WTC11 (cell line): ENCODE results near the gene HAO2. TPM values are rescaled to one million over a fixed set of nuclear protein-coding genes. Genes with fewer than 3 reads are reported as not detected.

Source experiments
- ATAC-seq: fragments of 200-7000 bp; cut with Tn5 transposase; 2 replicates; pipeline ENCODE4 v1.10.0; 2021; ENCODE audit warnings: mild to moderate bottlenecking, moderate library complexity
- CTCF ChIA-PET: fragments of 300-600 bp; sonication (Branson Sonifier 250); formaldehyde crosslinking; loops from one replicate; lab custom pipeline; 2021; ENCODE audit warnings: antibody characterized with exemption; lab: Charles Lee
- POLR2A ChIA-PET: fragments of 350-600 bp; sonication (Branson Sonifier 250); formaldehyde crosslinking; loops from one replicate; lab custom pipeline; 2021; ENCODE audit warnings: antibody characterized with exemption; lab: Charles Lee
- DNase-seq: peaks from one replicate; pipeline ENCODE4 v3.0.0; 2021; ENCODE audit warnings: low spot score
- H3K27ac Mint-ChIP-seq: 2 replicates; pipeline ENCODE4 v1.8.0; 2021; ENCODE audit warnings: mixed read lengths
- H3K27me3 Mint-ChIP-seq: 2 replicates; pipeline ENCODE4 v1.8.0; 2021; ENCODE audit warnings: low read depth, mild to moderate bottlenecking, moderate library complexity, mixed read lengths
- H3K36me3 Mint-ChIP-seq: 2 replicates; pipeline ENCODE4 v1.8.0; 2021; ENCODE audit warnings: mixed read lengths
- H3K4me1 Mint-ChIP-seq: 2 replicates; pipeline ENCODE4 v1.8.0; 2022; ENCODE audit warnings: mixed read lengths
- H3K4me3 Mint-ChIP-seq: 2 replicates; pipeline ENCODE4 v1.8.0; 2021; ENCODE audit warnings: mild to moderate bottlenecking, moderate library complexity, mixed read lengths
- H3K9me3 Mint-ChIP-seq: 2 replicates; pipeline ENCODE4 v1.8.0; 2021; ENCODE audit warnings: mixed read lengths
- NFE2L1 ChIP-seq: sonication (generic); formaldehyde crosslinking; IDR thresholded peaks from 2 replicates; pipeline ENCODE4 v1.8.1; 2023; ENCODE audit warnings: missing genetic modification reagents
- NR1H2 ChIP-seq: sonication (generic); formaldehyde crosslinking; IDR thresholded peaks from 2 replicates; pipeline ENCODE4 v1.9.0; 2021; ENCODE audit warnings: mild to moderate bottlenecking, moderate library complexity, missing genetic modification reagents
- NR3C1 ChIP-seq: sonication (generic); formaldehyde crosslinking; conservative IDR thresholded peaks from 2 replicates; pipeline ENCODE4 v1.8.1; 2023; ENCODE audit warnings: low read depth, mild to moderate bottlenecking, missing genetic modification reagents
- SMAD3 ChIP-seq: sonication (generic); formaldehyde crosslinking; IDR thresholded peaks from 2 replicates; pipeline ENCODE4 v1.8.0; 2022; ENCODE audit warnings: missing genetic modification reagents, mild to moderate bottlenecking, borderline replicate concordance
- SP1 ChIP-seq: sonication (generic); formaldehyde crosslinking; conservative IDR thresholded peaks from 2 replicates; pipeline ENCODE4 v1.8.1; 2022; ENCODE audit warnings: missing genetic modification reagents
- TEAD1 ChIP-seq: sonication (generic); formaldehyde crosslinking; IDR thresholded peaks from 2 replicates; pipeline ENCODE4 v1.8.0; 2022; ENCODE audit warnings: mild to moderate bottlenecking, missing genetic modification reagents
- ZBTB21 ChIP-seq: sonication (generic); formaldehyde crosslinking; IDR thresholded peaks from 2 replicates; pipeline ENCODE4 v1.8.1; 2023; ENCODE audit warnings: mild to moderate bottlenecking, missing genetic modification reagents, borderline replicate concordance
- ZNF219 ChIP-seq: sonication (generic); formaldehyde crosslinking; IDR thresholded peaks from 2 replicates; pipeline ENCODE4 v1.8.0; 2023; ENCODE audit warnings: missing genetic modification reagents, mild to moderate bottlenecking, borderline replicate concordance
- ZNF263 ChIP-seq: sonication (generic); formaldehyde crosslinking; IDR thresholded peaks from 2 replicates; pipeline ENCODE4 v1.8.1; 2022; ENCODE audit warnings: low read depth, mild to moderate bottlenecking, moderate library complexity, missing genetic modification reagents
- ZNF423 ChIP-seq: fragments of 250-450 bp; sonication (Bioruptor Pico); IDR thresholded peaks from 2 replicates; pipeline ENCODE4 v2.1.2; 2022; ENCODE audit warnings: mild to moderate bottlenecking, moderate library complexity
- ZNF671 ChIP-seq: fragments of 250-450 bp; sonication (Bioruptor Pico); IDR thresholded peaks from 2 replicates; pipeline ENCODE4 v1.8.0; 2021; ENCODE audit warnings: mild to moderate bottlenecking
- total RNA-seq: library from RNA; stranded (reverse); gene quantifications from 3 replicates; pipeline ENCODE4 v1.2.3, GENCODE V29; 2021
- TF ChIP-seq, protein P1 (sequence below): sonication (generic); formaldehyde crosslinking; IDR thresholded peaks from 2 replicates; pipeline ENCODE4 v1.8.1; 2023; ENCODE audit warnings: mild to moderate bottlenecking, missing genetic modification reagents
- TF ChIP-seq, protein P2 (sequence below): sonication (generic); formaldehyde crosslinking; IDR thresholded peaks from 2 replicates; pipeline ENCODE4 v1.8.0; 2022; ENCODE audit warnings: mild to moderate bottlenecking, missing genetic modification reagents
- TF ChIP-seq, protein P3 (sequence below): sonication (generic); formaldehyde crosslinking; IDR thresholded peaks from 2 replicates; pipeline ENCODE4 v1.8.0; 2022; ENCODE audit warnings: missing genetic modification reagents
- TF ChIP-seq, protein P4 (sequence below): sonication (generic); formaldehyde crosslinking; IDR thresholded peaks from 2 replicates; pipeline ENCODE4 v1.8.1; 2022; ENCODE audit warnings: low read depth, mild to moderate bottlenecking, moderate library complexity, missing genetic modification reagents, borderline replicate concordance
- TF ChIP-seq, protein P5 (sequence below): sonication (generic); formaldehyde crosslinking; IDR thresholded peaks from 2 replicates; pipeline ENCODE4 v1.8.0; 2023; ENCODE audit warnings: missing genetic modification reagents
- TF ChIP-seq, protein P6 (sequence below): sonication (generic); formaldehyde crosslinking; IDR thresholded peaks from 2 replicates; pipeline ENCODE4 v1.8.1; 2023; ENCODE audit warnings: mild to moderate bottlenecking, missing genetic modification reagents

The HAO2 gene
- total RNA-seq, 1 experiment from 2014 or later: 1.0 TPM

DNA sequence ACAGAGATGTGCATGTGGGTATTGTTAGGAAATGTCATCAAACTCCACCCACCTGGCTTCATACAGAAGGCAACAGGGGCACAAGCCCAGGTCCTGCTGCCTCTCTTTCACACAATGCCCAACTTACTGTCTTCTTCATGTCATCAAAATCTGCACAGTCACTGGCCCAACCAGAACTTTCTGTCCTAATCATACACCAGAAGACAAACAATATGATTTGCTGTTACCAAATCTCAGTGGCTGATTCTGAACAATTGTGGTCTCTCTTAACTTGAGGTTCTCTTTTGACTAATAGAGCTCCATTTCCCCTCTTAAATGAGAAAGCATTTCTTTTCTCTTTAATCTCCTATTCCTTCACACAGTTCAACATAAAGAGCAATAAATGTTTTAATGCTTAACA lies 54.0 kb downstream of the HAO2 start (continued):
- TF ChIP-seq, protein P1, sequence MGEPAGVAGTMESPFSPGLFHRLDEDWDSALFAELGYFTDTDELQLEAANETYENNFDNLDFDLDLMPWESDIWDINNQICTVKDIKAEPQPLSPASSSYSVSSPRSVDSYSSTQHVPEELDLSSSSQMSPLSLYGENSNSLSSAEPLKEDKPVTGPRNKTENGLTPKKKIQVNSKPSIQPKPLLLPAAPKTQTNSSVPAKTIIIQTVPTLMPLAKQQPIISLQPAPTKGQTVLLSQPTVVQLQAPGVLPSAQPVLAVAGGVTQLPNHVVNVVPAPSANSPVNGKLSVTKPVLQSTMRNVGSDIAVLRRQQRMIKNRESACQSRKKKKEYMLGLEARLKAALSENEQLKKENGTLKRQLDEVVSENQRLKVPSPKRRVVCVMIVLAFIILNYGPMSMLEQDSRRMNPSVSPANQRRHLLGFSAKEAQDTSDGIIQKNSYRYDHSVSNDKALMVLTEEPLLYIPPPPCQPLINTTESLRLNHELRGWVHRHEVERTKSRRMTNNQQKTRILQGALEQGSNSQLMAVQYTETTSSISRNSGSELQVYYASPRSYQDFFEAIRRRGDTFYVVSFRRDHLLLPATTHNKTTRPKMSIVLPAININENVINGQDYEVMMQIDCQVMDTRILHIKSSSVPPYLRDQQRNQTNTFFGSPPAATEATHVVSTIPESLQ: no peak
- TF ChIP-seq NFE2L1 (CRISPR knock-in tag) (no peak), NR1H2 (CRISPR knock-in tag) (no peak)

DNA sequence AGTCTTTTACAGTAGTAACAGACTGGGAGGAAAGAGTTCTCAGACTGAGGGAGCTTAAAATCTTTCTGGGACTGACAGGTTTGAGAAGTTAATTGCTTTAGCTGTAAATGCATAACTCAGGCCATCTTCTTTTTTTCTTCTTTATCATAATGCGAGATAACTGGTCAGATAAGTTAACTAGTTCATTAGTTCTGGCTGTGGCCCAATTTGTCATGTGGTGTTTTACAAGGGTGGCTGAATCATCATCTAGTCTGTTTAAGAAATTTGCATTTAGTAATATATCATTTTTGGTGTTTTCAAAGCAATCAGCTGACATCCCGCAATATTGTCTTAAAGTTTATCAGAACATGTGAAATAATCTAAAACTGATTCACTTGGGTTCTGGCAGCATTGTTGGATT lies 60.4 kb downstream of the HAO2 start:
- ChIA-PET POLR2A (no interaction called here), CTCF (interaction anchor here (2.1 kb wide), 1 partner anchor 8 kb away, joined by 4 read pairs; no protein-coding TSS in a partner anchor)
- peaks cover 13% of the 10 kb centered on the region for H3K4me1 Mint-ChIP-seq
- no peak overlapping the region for H3K27ac Mint-ChIP-seq
- no peak overlapping the region for H3K4me3 Mint-ChIP-seq
- ATAC-seq: no peak
- DNase-seq: no peak
- H3K27me3 Mint-ChIP-seq: no peaks in the 10 kb centered on the region
- no peaks in the 10 kb centered on the region for H3K36me3 Mint-ChIP-seq
- no peaks in the 10 kb centered on the region for H3K9me3 Mint-ChIP-seq
- TF ChIP-seq SMAD3 (CRISPR knock-in tag): no peak
- TF ChIP-seq, protein P2, sequence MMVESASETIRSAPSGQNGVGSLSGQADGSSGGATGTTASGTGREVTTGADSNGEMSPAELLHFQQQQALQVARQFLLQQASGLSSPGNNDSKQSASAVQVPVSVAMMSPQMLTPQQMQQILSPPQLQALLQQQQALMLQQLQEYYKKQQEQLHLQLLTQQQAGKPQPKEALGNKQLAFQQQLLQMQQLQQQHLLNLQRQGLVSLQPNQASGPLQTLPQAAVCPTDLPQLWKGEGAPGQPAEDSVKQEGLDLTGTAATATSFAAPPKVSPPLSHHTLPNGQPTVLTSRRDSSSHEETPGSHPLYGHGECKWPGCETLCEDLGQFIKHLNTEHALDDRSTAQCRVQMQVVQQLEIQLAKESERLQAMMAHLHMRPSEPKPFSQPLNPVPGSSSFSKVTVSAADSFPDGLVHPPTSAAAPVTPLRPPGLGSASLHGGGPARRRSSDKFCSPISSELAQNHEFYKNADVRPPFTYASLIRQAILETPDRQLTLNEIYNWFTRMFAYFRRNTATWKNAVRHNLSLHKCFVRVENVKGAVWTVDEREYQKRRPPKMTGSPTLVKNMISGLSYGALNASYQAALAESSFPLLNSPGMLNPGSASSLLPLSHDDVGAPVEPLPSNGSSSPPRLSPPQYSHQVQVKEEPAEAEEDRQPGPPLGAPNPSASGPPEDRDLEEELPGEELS (CRISPR knock-in tag): no peak
- TF ChIP-seq, protein P3, sequence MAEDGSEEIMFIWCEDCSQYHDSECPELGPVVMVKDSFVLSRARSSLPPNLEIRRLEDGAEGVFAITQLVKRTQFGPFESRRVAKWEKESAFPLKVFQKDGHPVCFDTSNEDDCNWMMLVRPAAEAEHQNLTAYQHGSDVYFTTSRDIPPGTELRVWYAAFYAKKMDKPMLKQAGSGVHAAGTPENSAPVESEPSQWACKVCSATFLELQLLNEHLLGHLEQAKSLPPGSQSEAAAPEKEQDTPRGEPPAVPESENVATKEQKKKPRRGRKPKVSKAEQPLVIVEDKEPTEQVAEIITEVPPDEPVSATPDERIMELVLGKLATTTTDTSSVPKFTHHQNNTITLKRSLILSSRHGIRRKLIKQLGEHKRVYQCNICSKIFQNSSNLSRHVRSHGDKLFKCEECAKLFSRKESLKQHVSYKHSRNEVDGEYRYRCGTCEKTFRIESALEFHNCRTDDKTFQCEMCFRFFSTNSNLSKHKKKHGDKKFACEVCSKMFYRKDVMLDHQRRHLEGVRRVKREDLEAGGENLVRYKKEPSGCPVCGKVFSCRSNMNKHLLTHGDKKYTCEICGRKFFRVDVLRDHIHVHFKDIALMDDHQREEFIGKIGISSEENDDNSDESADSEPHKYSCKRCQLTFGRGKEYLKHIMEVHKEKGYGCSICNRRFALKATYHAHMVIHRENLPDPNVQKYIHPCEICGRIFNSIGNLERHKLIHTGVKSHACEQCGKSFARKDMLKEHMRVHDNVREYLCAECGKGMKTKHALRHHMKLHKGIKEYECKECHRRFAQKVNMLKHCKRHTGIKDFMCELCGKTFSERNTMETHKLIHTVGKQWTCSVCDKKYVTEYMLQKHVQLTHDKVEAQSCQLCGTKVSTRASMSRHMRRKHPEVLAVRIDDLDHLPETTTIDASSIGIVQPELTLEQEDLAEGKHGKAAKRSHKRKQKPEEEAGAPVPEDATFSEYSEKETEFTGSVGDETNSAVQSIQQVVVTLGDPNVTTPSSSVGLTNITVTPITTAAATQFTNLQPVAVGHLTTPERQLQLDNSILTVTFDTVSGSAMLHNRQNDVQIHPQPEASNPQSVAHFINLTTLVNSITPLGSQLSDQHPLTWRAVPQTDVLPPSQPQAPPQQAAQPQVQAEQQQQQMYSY (CRISPR knock-in tag): no peak
- TF ChIP-seq, protein P4, sequence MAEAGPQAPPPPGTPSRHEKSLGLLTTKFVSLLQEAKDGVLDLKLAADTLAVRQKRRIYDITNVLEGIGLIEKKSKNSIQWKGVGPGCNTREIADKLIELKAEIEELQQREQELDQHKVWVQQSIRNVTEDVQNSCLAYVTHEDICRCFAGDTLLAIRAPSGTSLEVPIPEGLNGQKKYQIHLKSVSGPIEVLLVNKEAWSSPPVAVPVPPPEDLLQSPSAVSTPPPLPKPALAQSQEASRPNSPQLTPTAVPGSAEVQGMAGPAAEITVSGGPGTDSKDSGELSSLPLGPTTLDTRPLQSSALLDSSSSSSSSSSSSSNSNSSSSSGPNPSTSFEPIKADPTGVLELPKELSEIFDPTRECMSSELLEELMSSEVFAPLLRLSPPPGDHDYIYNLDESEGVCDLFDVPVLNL (CRISPR knock-in tag): no peak
- TF ChIP-seq, protein P5, sequence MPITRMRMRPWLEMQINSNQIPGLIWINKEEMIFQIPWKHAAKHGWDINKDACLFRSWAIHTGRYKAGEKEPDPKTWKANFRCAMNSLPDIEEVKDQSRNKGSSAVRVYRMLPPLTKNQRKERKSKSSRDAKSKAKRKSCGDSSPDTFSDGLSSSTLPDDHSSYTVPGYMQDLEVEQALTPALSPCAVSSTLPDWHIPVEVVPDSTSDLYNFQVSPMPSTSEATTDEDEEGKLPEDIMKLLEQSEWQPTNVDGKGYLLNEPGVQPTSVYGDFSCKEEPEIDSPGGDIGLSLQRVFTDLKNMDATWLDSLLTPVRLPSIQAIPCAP (CRISPR knock-in tag): no peak
- no peak for TF ChIP-seq ZNF263 (CRISPR knock-in tag)
- TF ChIP-seq ZBTB21 (CRISPR knock-in tag): no peak
- TF ChIP-seq, protein P6, sequence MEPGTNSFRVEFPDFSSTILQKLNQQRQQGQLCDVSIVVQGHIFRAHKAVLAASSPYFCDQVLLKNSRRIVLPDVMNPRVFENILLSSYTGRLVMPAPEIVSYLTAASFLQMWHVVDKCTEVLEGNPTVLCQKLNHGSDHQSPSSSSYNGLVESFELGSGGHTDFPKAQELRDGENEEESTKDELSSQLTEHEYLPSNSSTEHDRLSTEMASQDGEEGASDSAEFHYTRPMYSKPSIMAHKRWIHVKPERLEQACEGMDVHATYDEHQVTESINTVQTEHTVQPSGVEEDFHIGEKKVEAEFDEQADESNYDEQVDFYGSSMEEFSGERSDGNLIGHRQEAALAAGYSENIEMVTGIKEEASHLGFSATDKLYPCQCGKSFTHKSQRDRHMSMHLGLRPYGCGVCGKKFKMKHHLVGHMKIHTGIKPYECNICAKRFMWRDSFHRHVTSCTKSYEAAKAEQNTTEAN: no peak
- no peak for TF ChIP-seq SP1
- TF ChIP-seq ZNF219 (CRISPR knock-in tag): no peak
- no peak for TF ChIP-seq ZNF671 (CRISPR knock-in tag)
- no peak for TF ChIP-seq NR3C1 (CRISPR knock-in tag)
- no peak for TF ChIP-seq ZNF423
- TF ChIP-seq TEAD1 (CRISPR knock-in tag): no peak
